ENCODE results near the gene NTM.
A peak's percentile ranks its signal among the peaks of the same experiment; 100 is the strongest.

The NTM gene

GRCh38 chr11:132024587-132025295 is 654.3 kb downstream of the NTM start:
- no peak for TF ChIP-seq CTCF (IDR thresholded peaks at IDR 0.05; ENCODE audit: borderline replicate concordance, insufficient read depth, low read depth, low read length)
- H3K4me3 ChIP-seq (ENCODE audit: low read depth, low read length) = no peak overlapping the region

- no peak overlapping the region for H3K4me3 ChIP-seq (ENCODE audit: low read depth, low read length)
- TF ChIP-seq CTCF (IDR thresholded peaks at IDR 0.05; ENCODE audit: borderline replicate concordance, insufficient read depth, low read depth, low read length) = no peak
Observed at GRCh38 chr11:132026746-132027145, 656.3 kb downstream of the NTM start.

GRCh38 chr11:132028380-132029240 is 658.2 kb downstream of the NTM start:
- H3K4me3 ChIP-seq (ENCODE audit: low read depth, low read length) = no peak overlapping the region
- peak; percentile 59 for TF ChIP-seq CTCF (IDR thresholded peaks at IDR 0.05; ENCODE audit: borderline replicate concordance, insufficient read depth, low read depth, low read length)

GRCh38 chr11:132030896-132031295 is 660.5 kb downstream of the NTM start:
- no peak for TF ChIP-seq CTCF (IDR thresholded peaks at IDR 0.05; ENCODE audit: borderline replicate concordance, insufficient read depth, low read depth, low read length)
- no peak overlapping the region for H3K4me3 ChIP-seq (ENCODE audit: low read depth, low read length)

DNA sequence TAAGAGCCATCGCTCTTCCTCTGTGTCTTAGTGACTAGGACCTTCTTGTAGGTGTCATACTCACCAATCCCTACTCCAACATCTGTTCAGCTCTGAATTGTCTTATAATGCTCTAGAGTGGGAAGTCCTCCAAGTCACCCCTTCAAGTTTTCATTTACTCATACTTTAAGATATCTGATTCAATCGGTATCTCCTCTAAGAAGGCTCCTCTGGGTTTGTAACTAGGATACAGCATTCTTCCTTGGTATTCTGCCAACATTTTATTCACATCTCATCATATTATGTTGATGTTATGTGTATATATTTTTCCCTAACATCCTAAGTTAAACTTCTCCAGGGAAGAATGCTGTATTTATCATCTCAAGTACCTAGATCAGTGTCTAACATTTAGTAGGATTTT is 662.1 kb downstream of the NTM start:
- no peak overlapping the region for H3K4me3 ChIP-seq (ENCODE audit: low read depth, low read length)
- TF ChIP-seq CTCF (IDR thresholded peaks at IDR 0.05; ENCODE audit: borderline replicate concordance, insufficient read depth, low read depth, low read length) = no peak

- TF ChIP-seq CTCF (IDR thresholded peaks at IDR 0.05; ENCODE audit: borderline replicate concordance, insufficient read depth, low read depth, low read length) = no peak
- H3K4me3 ChIP-seq (ENCODE audit: low read depth, low read length) = no peak overlapping the region
Observed at GRCh38 chr11:132033051-132033450, 662.6 kb downstream of the NTM start.

All from GM12875 (cell line).